ENCODE data around the gene ERI2.

- TF ChIP-seq CTCF (IDR thresholded peaks at IDR 0.05) (no peak), POLR2A (IDR thresholded peaks at IDR 0.05) (no peak)
These were observed 19.8 kb upstream of the ERI2 start for GRCh38 chr16:20826039-20826566.
